B cell (primary cell): ENCODE data around the gene CDHR3. TPM values are rescaled to one million over a fixed set of nuclear protein-coding genes. Genes with fewer than 3 reads are reported as not detected.

Experiments used
- ATAC-seq: fragments of 200-7000 bp; cut with Tn5 transposase; one replicate; pipeline ENCODE4 v1.10.0; 2021; ENCODE audit warnings: low read depth, mild to moderate bottlenecking, moderate number of reproducible peaks, moderate library complexity
- CTCF ChIA-PET: fragments of 350-600 bp; sonication (Branson Sonifier 250); formaldehyde crosslinking; loops from one replicate; lab custom pipeline; 2021; ENCODE audit warnings: antibody characterized with exemption, inconsistent platforms; lab: Charles Lee
- POLR2A ChIA-PET: fragments of 350-600 bp; sonication (Branson Sonifier 250); formaldehyde crosslinking; loops from one replicate; lab custom pipeline; 2021; ENCODE audit warnings: antibody characterized with exemption; lab: Charles Lee
- DNase-seq: peaks from one replicate; pipeline ENCODE4 v3.0.0; 2013
- H2AFZ ChIP-seq: 2 replicates; pipeline ENCODE4 v1.6.1; 2012; ENCODE audit warnings: mild to moderate bottlenecking, low read depth, low read length; ENCODE audit not compliant: insufficient read depth, poor library complexity, severe bottlenecking
- H3K27ac ChIP-seq, 2 donors: 1 replicate in 1 of 2; 2 replicates in 1 of 2; pipeline ENCODE4 v1.5.1; 2012 to 2013; ENCODE audit warnings: low read length in 2 of 2, mild to moderate bottlenecking in 2 of 2, moderate library complexity in 1 of 2
- H3K27me3 ChIP-seq, 4 experiments: fragments of 200-600 bp in 1 of 4; sonication (generic) in 1 of 4; replicated peaks in 1 of 4; 1 replicate in 2 of 4; 2 replicates in 2 of 4; pipeline versions ENCODE4 v1.6.1 to v1.7.0; 2013 to 2016; ENCODE audit warnings: low read length in 3 of 4, mild to moderate bottlenecking in 2 of 4, mixed read lengths in 1 of 4, moderate library complexity in 1 of 4; ENCODE audit not compliant: insufficient read depth in 4 of 4, control insufficient read depth in 3 of 4; ENCODE audit errors: control extremely low read depth in 1 of 4
- H3K36me3 ChIP-seq, 2 experiments: replicated peaks in 1 of 2; 1 replicate in 1 of 2; 2 replicates in 1 of 2; pipeline versions ENCODE4 v1.6.1 to v1.7.1; 2013; ENCODE audit warnings: low read length in 1 of 2; ENCODE audit not compliant: insufficient read depth in 2 of 2, control insufficient read depth in 1 of 2; ENCODE audit errors: control extremely low read depth in 1 of 2, extremely low read depth in 1 of 2
- H3K4me1 ChIP-seq, 2 donors: fragments of 200-600 bp in 1 of 2; sonication (generic) in 1 of 2; 1 replicate in 1 of 2; 2 replicates in 1 of 2; pipeline versions ENCODE4 v1.5.1 to v1.6.1; 2013 to 2017; ENCODE audit warnings: low read length in 2 of 2; ENCODE audit not compliant: control insufficient read depth in 2 of 2, insufficient read depth in 2 of 2
- H3K4me2 ChIP-seq: replicated peaks from 2 replicates; pipeline ENCODE3; 2012; ENCODE audit warnings: mild to moderate bottlenecking, low read depth, low read length; ENCODE audit not compliant: poor library complexity, severe bottlenecking
- H3K4me3 ChIP-seq, 5 experiments: fragments of 200-600 bp in 1 of 5; sonication (generic) in 1 of 5; 1 replicate in 3 of 5; 2 replicates in 2 of 5; pipeline versions ENCODE4 v1.5.1 to v1.7.0; 2011 to 2016; ENCODE audit warnings: low read length in 4 of 5, mild to moderate bottlenecking in 4 of 5, low read depth in 2 of 5, control low read depth in 1 of 5, moderate library complexity in 1 of 5; ENCODE audit not compliant: insufficient read depth in 1 of 5; ENCODE audit errors: control extremely low read depth in 1 of 5, extremely low read depth in 1 of 5
- H3K79me2 ChIP-seq: fragments of 200-600 bp; sonication (generic); one replicate; pipeline ENCODE4 v1.6.0; 2016; ENCODE audit warnings: low read length; ENCODE audit not compliant: control insufficient read depth, insufficient read depth
- H3K9ac ChIP-seq: fragments of 200-600 bp; sonication (generic); 2 replicates; pipeline ENCODE4 v1.6.1; 2017; ENCODE audit warnings: mild to moderate bottlenecking, low read length, moderate library complexity
- H3K9me3 ChIP-seq, 3 donors: one replicate each; pipeline versions ENCODE4 v1.6.1 to v1.7.1; 2013; ENCODE audit warnings: low read length in 2 of 3; ENCODE audit not compliant: control insufficient read depth in 2 of 3, insufficient read depth in 1 of 3; ENCODE audit errors: control extremely low read depth in 1 of 3
- H4K20me1 ChIP-seq: 2 replicates; pipeline ENCODE4 v1.6.0; 2012; ENCODE audit warnings: mild to moderate bottlenecking, low read length; ENCODE audit not compliant: insufficient read depth, control insufficient read depth, poor library complexity, severe bottlenecking
- H3K27ac Mint-ChIP-seq: one replicate; pipeline ENCODE4 v1.8.0; 2021; ENCODE audit warnings: mixed read lengths
- H3K27me3 Mint-ChIP-seq: one replicate; pipeline ENCODE4 v1.8.0; 2021; ENCODE audit warnings: mixed read lengths
- H3K4me1 Mint-ChIP-seq: one replicate; pipeline ENCODE4 v1.8.0; 2021; ENCODE audit warnings: mixed read lengths
- H3K4me3 Mint-ChIP-seq: one replicate; pipeline ENCODE4 v1.8.0; 2021; ENCODE audit warnings: mixed read lengths
- H3K9me3 Mint-ChIP-seq: one replicate; pipeline ENCODE4 v1.8.0; 2022; ENCODE audit warnings: mixed read lengths; ENCODE audit not compliant: insufficient read depth
- EZH2 ChIP-seq: IDR thresholded peaks from 2 replicates; pipeline ENCODE4 v1.6.1; 2012; ENCODE audit warnings: borderline replicate concordance, low read depth, mild to moderate bottlenecking, moderate library complexity, low read length; ENCODE audit not compliant: insufficient read depth, poor library complexity, severe bottlenecking
- WGBS: methylation state at CpG from one replicate; pipeline ENCODE4 v1.1.5; 2013; ENCODE audit warnings: missing lambda C conversion rate; ENCODE audit not compliant: insufficient coverage; 5-methylcytosine and 5-hydroxymethylcytosine counted together
- intact Hi-C: fragments of 100-400 bp; cut with micrococcal nuclease; formaldehyde crosslinking; loops from one replicate; pipeline ENCODE4 v1.10.0; 2022
- polyA plus RNA-seq: library from polyadenylated mRNA; depleted of rRNA; stranded (reverse); fragments of >200 nt; gene quantifications from 2 replicates; pipeline ENCODE4 v1.2.3, GENCODE V29; 2012
- total RNA-seq, 2 donors: library from RNA; stranded (reverse); fragments of 120-200 nt in 1 of 2; gene quantifications; 1 replicate in 1 of 2; 2 replicates in 1 of 2; pipeline versions ENCODE4 v1.2.3 to v1.2.4, GENCODE V29; 2013 to 2022
- TF ChIP-seq, protein P1 (sequence below): fragments of 200-600 bp; IDR thresholded peaks from one replicate; pipeline ENCODE4 v1.8.0; 2022; ENCODE audit warnings: antibody characterized with exemption, mild to moderate bottlenecking

Gene CDHR3
- total and polyA plus RNA-seq, 2 donors (not counting 1 experiment from before 2014, with no cell fraction given) = 0.34 to 2.6 TPM

DNA sequence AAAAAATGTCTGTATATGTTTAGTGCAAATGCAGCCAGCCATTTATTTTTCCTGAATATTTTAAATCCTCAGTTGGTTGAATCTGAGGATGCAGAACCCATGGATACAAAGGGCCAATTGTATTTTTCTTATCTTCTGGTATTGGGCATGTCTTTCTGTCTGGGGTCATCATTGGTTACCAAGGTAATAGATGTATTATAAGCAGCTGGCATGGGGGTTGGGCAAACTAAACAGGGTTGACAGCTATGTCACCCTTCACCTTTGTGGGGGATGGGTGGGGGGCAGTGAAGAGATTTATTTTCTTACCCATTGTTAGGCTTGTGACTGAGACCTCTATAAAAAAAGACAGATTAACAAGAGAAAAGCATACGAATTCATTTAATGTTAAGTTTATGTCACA lies 38.8 kb downstream of the CDHR3 start:
- Mint-ChIP-seq H3K4me3 (no peak overlapping the region), H3K9me3 (peaks cover 7% of the 10 kb centered on the region), H3K27ac (no peak overlapping the region), H3K4me1 (no peaks in the 10 kb centered on the region), H3K27me3 (no peaks in the 10 kb centered on the region)
- Histone ChIP-seq H4K20me1 (no peaks in the 10 kb centered on the region), H3K4me1 (no peaks in the 10 kb centered on the region), H2AFZ (no peak overlapping the region), H3K4me2 (no peak overlapping the region), H3K27me3 (no peaks in the 10 kb centered on the region), H3K27ac (no peak overlapping the region), H3K9ac (no peak overlapping the region), H3K79me2 (no peaks in the 10 kb centered on the region), H3K9me3 (peaks cover 0 to 6% (median 3%) of the 10 kb centered on the region in 3 donors), H3K36me3 (no peaks in the 10 kb centered on the region), H3K4me3 (no peak overlapping the region)
- POLR2A ChIA-PET = no interaction called here
- intact Hi-C loops = no loop called here
- no peak for DNase-seq
- CTCF ChIA-PET = no interaction called here
- no peak for ATAC-seq
- WGBS = no CpG with 5 or more reads among the region's 1 CpG
- TF ChIP-seq, protein P1, sequence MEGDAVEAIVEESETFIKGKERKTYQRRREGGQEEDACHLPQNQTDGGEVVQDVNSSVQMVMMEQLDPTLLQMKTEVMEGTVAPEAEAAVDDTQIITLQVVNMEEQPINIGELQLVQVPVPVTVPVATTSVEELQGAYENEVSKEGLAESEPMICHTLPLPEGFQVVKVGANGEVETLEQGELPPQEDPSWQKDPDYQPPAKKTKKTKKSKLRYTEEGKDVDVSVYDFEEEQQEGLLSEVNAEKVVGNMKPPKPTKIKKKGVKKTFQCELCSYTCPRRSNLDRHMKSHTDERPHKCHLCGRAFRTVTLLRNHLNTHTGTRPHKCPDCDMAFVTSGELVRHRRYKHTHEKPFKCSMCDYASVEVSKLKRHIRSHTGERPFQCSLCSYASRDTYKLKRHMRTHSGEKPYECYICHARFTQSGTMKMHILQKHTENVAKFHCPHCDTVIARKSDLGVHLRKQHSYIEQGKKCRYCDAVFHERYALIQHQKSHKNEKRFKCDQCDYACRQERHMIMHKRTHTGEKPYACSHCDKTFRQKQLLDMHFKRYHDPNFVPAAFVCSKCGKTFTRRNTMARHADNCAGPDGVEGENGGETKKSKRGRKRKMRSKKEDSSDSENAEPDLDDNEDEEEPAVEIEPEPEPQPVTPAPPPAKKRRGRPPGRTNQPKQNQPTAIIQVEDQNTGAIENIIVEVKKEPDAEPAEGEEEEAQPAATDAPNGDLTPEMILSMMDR = no peak
- no peak for TF ChIP-seq EZH2

DNA sequence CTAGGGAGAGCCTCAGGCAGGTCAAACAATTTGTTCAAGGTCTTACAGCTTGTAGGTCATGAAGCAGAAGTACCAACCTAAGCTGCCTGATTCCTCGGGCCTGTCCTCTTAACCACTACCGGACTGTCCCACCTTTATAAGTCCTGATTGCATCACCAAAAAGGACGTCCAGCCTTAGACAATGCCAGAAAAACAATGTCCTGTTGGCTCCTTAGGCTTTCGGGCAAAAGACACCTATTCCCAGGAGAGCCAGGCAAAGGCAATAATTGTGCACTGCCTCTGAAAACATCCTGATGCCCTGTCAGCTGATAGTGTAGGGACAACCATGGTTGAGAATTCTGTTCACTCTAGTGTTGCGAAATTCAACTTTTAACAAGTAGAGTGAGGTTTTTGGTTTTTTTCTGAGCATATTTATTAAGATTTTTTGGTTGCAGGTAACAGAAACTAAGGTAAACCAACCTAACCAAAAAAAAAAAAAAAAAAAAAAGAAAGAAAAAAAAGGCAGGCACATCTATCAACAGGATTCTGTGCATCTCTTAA lies 40.5 kb downstream of the CDHR3 start:
- ATAC-seq (no peak), DNase-seq (no peak)
- 78% methylated on average over 4 of the region's 5 CpGs for WGBS
- Mint-ChIP-seq H3K27me3 (no peaks in the 10 kb centered on the region), H3K9me3 (peaks cover 11% of the 10 kb centered on the region), H3K27ac (no peak overlapping the region), H3K4me1 (no peaks in the 10 kb centered on the region), H3K4me3 (no peak overlapping the region)
- H3K4me1 ChIP-seq = no peaks in the 10 kb centered on the region
- no peak for TF ChIP-seq EZH2
- TF ChIP-seq, protein P1 = no peak
- no peak overlapping the region for H3K9ac ChIP-seq
- no peaks in the 10 kb centered on the region for H3K79me2 ChIP-seq
- H3K4me2 ChIP-seq = no peak overlapping the region
- intact Hi-C loops = no loop called here
- peaks cover 0 to 15% (median 11%) of the 10 kb centered on the region in 3 donors for H3K9me3 ChIP-seq
- ChIA-PET POLR2A (no interaction called here), CTCF (interaction anchor here (1.0 kb wide), 1 partner anchor 11 kb away, joined by 4 read pairs; no protein-coding TSS in a partner anchor)
- no peaks in the 10 kb centered on the region for H4K20me1 ChIP-seq
- no peaks in the 10 kb centered on the region for H3K27me3 ChIP-seq
- H3K36me3 ChIP-seq = no peaks in the 10 kb centered on the region
- no peak overlapping the region for H3K27ac ChIP-seq
- no peak overlapping the region for H2AFZ ChIP-seq
- no peak overlapping the region for H3K4me3 ChIP-seq
